ENCODE measurements around the gene AGK. TPM values are rescaled to one million over a fixed set of nuclear protein-coding genes. Genes with fewer than 3 reads are reported as not detected.

AGK gene
- total RNA-seq, 1 donor from 2014 or later = 18.8 TPM

- Histone ChIP-seq H3K27ac (ENCODE audit: low read depth, low read length) (no peak overlapping the region), H3K9me3 (ENCODE audit: control insufficient read depth in 3 of 3, low read length in 3 of 3) (no peaks in the 10 kb centered on the region), H3K4me3 (ENCODE audit: low read length in 3 of 3) (no peak overlapping the region), H3K27me3 (ENCODE audit: control insufficient read depth in 3 of 3, insufficient read depth in 3 of 3, low read length in 3 of 3) (no peaks in the 10 kb centered on the region), H3K4me1 (ENCODE audit: control insufficient read depth in 3 of 3, insufficient read depth in 3 of 3, low read length in 3 of 3) (peaks cover 0 to 8% (median 7%) of the 10 kb centered on the region in 3 donors), H3K9ac (ENCODE audit: low read depth in 1 of 3, low read length in 3 of 3) (no peak overlapping the region), H3K36me3 (ENCODE audit: control insufficient read depth in 3 of 3, insufficient read depth in 3 of 3, low read length in 3 of 3) (peaks cover 0 to 3% (median 0%) of the 10 kb centered on the region in 3 donors)
Observed at GRCh38 chr7:141563956-141564623, 12.9 kb downstream of the AGK start.

GRCh38 chr7:141567432-141567831, 16.2 kb downstream of the AGK start:
- Histone ChIP-seq H3K27me3 (ENCODE audit: control insufficient read depth in 3 of 3, insufficient read depth in 3 of 3, low read length in 3 of 3) (no peaks in the 10 kb centered on the region), H3K9ac (ENCODE audit: low read depth in 1 of 3, low read length in 3 of 3) (no peak overlapping the region), H3K9me3 (ENCODE audit: control insufficient read depth in 3 of 3, low read length in 3 of 3) (no peaks in the 10 kb centered on the region), H3K4me3 (ENCODE audit: low read length in 3 of 3) (no peak overlapping the region), H3K36me3 (ENCODE audit: control insufficient read depth in 3 of 3, insufficient read depth in 3 of 3, low read length in 3 of 3) (peaks cover 0 to 3% (median 0%) of the 10 kb centered on the region in 3 donors), H3K27ac (ENCODE audit: low read depth, low read length) (no peak overlapping the region), H3K4me1 (ENCODE audit: control insufficient read depth in 3 of 3, insufficient read depth in 3 of 3, low read length in 3 of 3) (peaks cover 0 to 3% (median 0%) of the 10 kb centered on the region in 3 donors)

- no peak overlapping the region for H3K4me3 ChIP-seq (ENCODE audit: low read length in 3 of 3)
- no peak overlapping the region for H3K27ac ChIP-seq (ENCODE audit: low read depth, low read length)
- no peaks in the 10 kb centered on the region for H3K9me3 ChIP-seq (ENCODE audit: control insufficient read depth in 3 of 3, low read length in 3 of 3)
- no peaks in the 10 kb centered on the region for H3K27me3 ChIP-seq (ENCODE audit: control insufficient read depth in 3 of 3, insufficient read depth in 3 of 3, low read length in 3 of 3)
- H3K4me1 ChIP-seq (ENCODE audit: control insufficient read depth in 3 of 3, insufficient read depth in 3 of 3, low read length in 3 of 3) = peaks cover 0 to 3% (median 0%) of the 10 kb centered on the region in 3 donors
- H3K36me3 ChIP-seq (ENCODE audit: control insufficient read depth in 3 of 3, insufficient read depth in 3 of 3, low read length in 3 of 3) = peaks cover 0 to 3% (median 0%) of the 10 kb centered on the region in 3 donors
- H3K9ac ChIP-seq (ENCODE audit: low read depth in 1 of 3, low read length in 3 of 3) = no peak overlapping the region
Observed at GRCh38 chr7:141568227-141568626, 17.0 kb downstream of the AGK start.

- Histone ChIP-seq H3K9ac (ENCODE audit: low read depth in 1 of 3, low read length in 3 of 3) (no peak overlapping the region), H3K9me3 (ENCODE audit: control insufficient read depth in 3 of 3, low read length in 3 of 3) (no peaks in the 10 kb centered on the region), H3K4me3 (ENCODE audit: low read length in 3 of 3) (no peak overlapping the region), H3K36me3 (ENCODE audit: control insufficient read depth in 3 of 3, insufficient read depth in 3 of 3, low read length in 3 of 3) (peaks cover 0 to 5% (median 0%) of the 10 kb centered on the region in 3 donors), H3K27me3 (ENCODE audit: control insufficient read depth in 3 of 3, insufficient read depth in 3 of 3, low read length in 3 of 3) (no peaks in the 10 kb centered on the region), H3K4me1 (ENCODE audit: control insufficient read depth in 3 of 3, insufficient read depth in 3 of 3, low read length in 3 of 3) (peaks cover 0 to 10% (median 9%) of the 10 kb centered on the region in 3 donors), H3K27ac (ENCODE audit: low read depth, low read length) (no peak overlapping the region)
Observed at GRCh38 chr7:141571059-141571458, 19.8 kb downstream of the AGK start.

- H3K36me3 ChIP-seq (ENCODE audit: control insufficient read depth in 3 of 3, insufficient read depth in 3 of 3, low read length in 3 of 3) = peaks cover 0 to 5% (median 0%) of the 10 kb centered on the region in 3 donors
- no peaks in the 10 kb centered on the region for H3K9me3 ChIP-seq (ENCODE audit: control insufficient read depth in 3 of 3, low read length in 3 of 3)
- no peak overlapping the region for H3K4me3 ChIP-seq (ENCODE audit: low read length in 3 of 3)
- H3K27me3 ChIP-seq (ENCODE audit: control insufficient read depth in 3 of 3, insufficient read depth in 3 of 3, low read length in 3 of 3) = no peaks in the 10 kb centered on the region
- no peak overlapping the region for H3K27ac ChIP-seq (ENCODE audit: low read depth, low read length)
- H3K4me1 ChIP-seq (ENCODE audit: control insufficient read depth in 3 of 3, insufficient read depth in 3 of 3, low read length in 3 of 3) = peaks cover 0 to 10% (median 9%) of the 10 kb centered on the region in 3 donors
- H3K9ac ChIP-seq (ENCODE audit: low read depth in 1 of 3, low read length in 3 of 3) = no peak overlapping the region
Observed at GRCh38 chr7:141572175-141572574, 21.0 kb downstream of the AGK start.

- no peaks in the 10 kb centered on the region for H3K9me3 ChIP-seq (ENCODE audit: control insufficient read depth in 3 of 3, low read length in 3 of 3)
- peaks cover 0 to 5% (median 0%) of the 10 kb centered on the region in 3 donors for H3K36me3 ChIP-seq (ENCODE audit: control insufficient read depth in 3 of 3, insufficient read depth in 3 of 3, low read length in 3 of 3)
- no peak overlapping the region for H3K9ac ChIP-seq (ENCODE audit: low read depth in 1 of 3, low read length in 3 of 3)
- peaks cover 0 to 10% (median 6%) of the 10 kb centered on the region in 3 donors for H3K4me1 ChIP-seq (ENCODE audit: control insufficient read depth in 3 of 3, insufficient read depth in 3 of 3, low read length in 3 of 3)
- no peaks in the 10 kb centered on the region for H3K27me3 ChIP-seq (ENCODE audit: control insufficient read depth in 3 of 3, insufficient read depth in 3 of 3, low read length in 3 of 3)
- H3K4me3 ChIP-seq (ENCODE audit: low read length in 3 of 3) = no peak overlapping the region
- H3K27ac ChIP-seq (ENCODE audit: low read depth, low read length) = peak overlapping the region; percentile 59
Observed at GRCh38 chr7:141573511-141573910, 22.3 kb downstream of the AGK start.

- peaks cover 0 to 10% (median 6%) of the 10 kb centered on the region in 3 donors for H3K4me1 ChIP-seq (ENCODE audit: control insufficient read depth in 3 of 3, insufficient read depth in 3 of 3, low read length in 3 of 3)
- H3K9ac ChIP-seq (ENCODE audit: low read depth in 1 of 3, low read length in 3 of 3) = no peak overlapping the region
- no peak overlapping the region for H3K27ac ChIP-seq (ENCODE audit: low read depth, low read length)
- H3K36me3 ChIP-seq (ENCODE audit: control insufficient read depth in 3 of 3, insufficient read depth in 3 of 3, low read length in 3 of 3) = peaks cover 0 to 2% (median 2%) of the 10 kb centered on the region in 3 donors
- no peak overlapping the region for H3K4me3 ChIP-seq (ENCODE audit: low read length in 3 of 3)
- H3K9me3 ChIP-seq (ENCODE audit: control insufficient read depth in 3 of 3, low read length in 3 of 3) = no peaks in the 10 kb centered on the region
- no peaks in the 10 kb centered on the region for H3K27me3 ChIP-seq (ENCODE audit: control insufficient read depth in 3 of 3, insufficient read depth in 3 of 3, low read length in 3 of 3)
Observed at GRCh38 chr7:141575164-141575563, 24.0 kb downstream of the AGK start.

GRCh38 chr7:141575654-141576448, 24.6 kb downstream of the AGK start:
- H3K4me3 ChIP-seq (ENCODE audit: low read length in 3 of 3) = no peak overlapping the region
- H3K36me3 ChIP-seq (ENCODE audit: control insufficient read depth in 3 of 3, insufficient read depth in 3 of 3, low read length in 3 of 3) = peaks cover 0 to 2% (median 2%) of the 10 kb centered on the region in 3 donors
- H3K9me3 ChIP-seq (ENCODE audit: control insufficient read depth in 3 of 3, low read length in 3 of 3) = no peaks in the 10 kb centered on the region
- H3K4me1 ChIP-seq (ENCODE audit: control insufficient read depth in 3 of 3, insufficient read depth in 3 of 3, low read length in 3 of 3) = peaks cover 0 to 10% (median 6%) of the 10 kb centered on the region in 3 donors
- no peak overlapping the region for H3K27ac ChIP-seq (ENCODE audit: low read depth, low read length)
- H3K27me3 ChIP-seq (ENCODE audit: control insufficient read depth in 3 of 3, insufficient read depth in 3 of 3, low read length in 3 of 3) = no peaks in the 10 kb centered on the region
- no peak overlapping the region for H3K9ac ChIP-seq (ENCODE audit: low read depth in 1 of 3, low read length in 3 of 3)

GRCh38 chr7:141577043-141577839, 26.0 kb downstream of the AGK start:
- Histone ChIP-seq H3K9me3 (ENCODE audit: control insufficient read depth in 3 of 3, low read length in 3 of 3) (no peaks in the 10 kb centered on the region), H3K9ac (ENCODE audit: low read depth in 1 of 3, low read length in 3 of 3) (no peak overlapping the region), H3K27me3 (ENCODE audit: control insufficient read depth in 3 of 3, insufficient read depth in 3 of 3, low read length in 3 of 3) (no peaks in the 10 kb centered on the region), H3K4me1 (ENCODE audit: control insufficient read depth in 3 of 3, insufficient read depth in 3 of 3, low read length in 3 of 3) (peaks cover 0 to 10% (median 6%) of the 10 kb centered on the region in 3 donors), H3K27ac (ENCODE audit: low read depth, low read length) (no peak overlapping the region), H3K4me3 (ENCODE audit: low read length in 3 of 3) (no peak overlapping the region), H3K36me3 (ENCODE audit: control insufficient read depth in 3 of 3, insufficient read depth in 3 of 3, low read length in 3 of 3) (peaks cover 0 to 2% (median 2%) of the 10 kb centered on the region in 3 donors)
